Panc1 (cell line): ENCODE measurements around the gene TAGLN.

Experiments
- CTCF ChIP-seq: fragments of 450-650 bp; IDR thresholded peaks from 2 replicates; pipeline ENCODE4 v1.5.1; 2017; ENCODE audit warnings: mild to moderate bottlenecking
- POLR2AphosphoS5 ChIP-seq: IDR thresholded peaks from 2 replicates; pipeline ENCODE4 v1.6.1; 2012; ENCODE audit warnings: mild to moderate bottlenecking, low read depth, low read length, moderate library complexity
- REST ChIP-seq, 2 experiments: IDR thresholded peaks; 2 replicates each; pipeline ENCODE4 v1.6.1; 2011 to 2012; ENCODE audit warnings: low read depth in 2 of 2, control low read depth in 1 of 2, low read length in 1 of 2, mild to moderate bottlenecking in 1 of 2, moderate library complexity in 1 of 2; ENCODE audit not compliant: insufficient read depth in 1 of 2
- SIN3A ChIP-seq: IDR thresholded peaks from 2 replicates; pipeline ENCODE4 v1.6.1; 2012; ENCODE audit warnings: low read depth, mild to moderate bottlenecking, low read length, moderate library complexity, borderline replicate concordance; ENCODE audit not compliant: insufficient read depth
- TCF7L2 ChIP-seq: IDR thresholded peaks from 2 replicates; pipeline ENCODE4 v1.6.1; 2011; ENCODE audit warnings: mild to moderate bottlenecking, low read depth, low read length, inconsistent platforms

- TF ChIP-seq CTCF = no peak
- no peak for TF ChIP-seq POLR2AphosphoS5
- no peak for TF ChIP-seq REST (IDR thresholded peaks at IDR 0.05; ENCODE audit: insufficient read depth in 1 of 2, low read depth in 2 of 2, low read length in 1 of 2)
- TF ChIP-seq TCF7L2 = no peak
- TF ChIP-seq SIN3A = no peak
Observed at GRCh38 chr11:117187799-117188481, 11.2 kb upstream of the TAGLN start.
